ENCODE measurements around the gene AKAP13. TPM values are rescaled to one million over a fixed set of nuclear protein-coding genes. Genes with fewer than 3 reads are reported as not detected.

AKAP13 gene
- polyA plus RNA-seq, 1 of the 3 experiments (the other 2 are of a cell fraction), result 8.4 TPM

DNA sequence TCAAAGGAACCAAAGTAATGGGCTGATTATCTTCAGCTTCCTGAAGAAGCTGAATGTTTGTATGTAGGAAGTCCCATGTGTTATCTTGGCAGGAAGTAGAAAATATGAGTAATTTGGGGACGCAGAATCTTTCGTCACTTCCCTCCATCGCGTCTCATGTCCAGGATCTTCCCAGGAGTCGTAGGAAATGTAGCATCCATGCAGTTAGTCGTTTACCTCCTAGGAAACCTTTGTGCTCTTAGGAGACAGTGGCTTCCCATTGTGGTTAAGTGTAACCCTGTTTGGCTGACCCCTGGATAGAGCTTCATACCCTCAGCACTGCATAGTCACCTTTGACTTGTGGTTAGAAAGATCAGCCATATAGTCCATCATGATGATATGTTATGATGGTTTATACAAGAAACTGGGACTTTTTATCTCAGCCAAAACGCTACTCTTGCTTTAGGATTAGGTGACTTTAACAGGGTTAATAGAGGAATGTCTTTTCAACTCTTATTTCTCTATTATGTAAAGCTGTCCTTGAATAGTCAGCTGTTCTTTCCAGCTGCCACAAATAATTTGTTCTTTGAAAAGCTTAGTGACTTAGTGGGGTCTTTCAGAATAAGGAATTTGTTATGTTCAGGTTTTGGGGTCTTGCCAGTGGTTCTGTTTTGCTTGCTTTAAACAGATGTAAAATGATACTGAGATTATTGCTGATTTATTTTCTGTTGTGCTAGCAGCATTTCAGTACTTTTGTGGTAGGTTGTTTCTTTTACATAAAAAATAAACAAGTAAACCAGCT is 322.1 kb downstream of the AKAP13 start:
- WGBS (ENCODE audit: low lambda C conversion rate), result 90% methylated on average over 7 of the region's 7 CpGs
- Histone ChIP-seq H3K9ac (no peak overlapping the region), H3K79me2 (ENCODE audit: insufficient read depth) (0 out of 2 replicates have a peak, but pooled peaks cover 3% of the 10 kb centered on the region), H3F3A (replicated peaks; ENCODE audit: insufficient read depth) (no peaks in the 10 kb centered on the region), H3K9me2 (no peaks in the 10 kb centered on the region), H2AFZ (ENCODE audit: low read depth) (no peak overlapping the region), H3K27me3 (ENCODE audit: insufficient read depth) (no peaks in the 10 kb centered on the region), H4K20me1 (ENCODE audit: insufficient read depth) (no peaks in the 10 kb centered on the region), H3K9me3 (no peaks in the 10 kb centered on the region), H3K4me3 (ENCODE audit: low read depth in 2 of 2, low read length in 1 of 2) (no peak overlapping the region), H3K27ac (ENCODE audit: low read depth in 2 of 2, low read length in 1 of 2) (no peak overlapping the region), H3K36me3 (replicated peaks in 1 of 2; ENCODE audit: control insufficient read depth in 1 of 2, insufficient read depth in 2 of 2, low read length in 1 of 2) (peaks cover 0 to 14% of the 10 kb centered on the region in 2 experiments), H3K4me1 (ENCODE audit: control insufficient read depth in 1 of 2, insufficient read depth in 2 of 2, low read depth in 1 of 2, low read length in 1 of 2) (peaks cover 8 to 12% of the 10 kb centered on the region in 2 experiments; a peak in 2 of 4 replicates), H3K4me2 (no peak overlapping the region)
- no peak for DNase-seq
- TF ChIP-seq MEF2A (IDR thresholded peaks at IDR 0.05; ENCODE audit: borderline replicate concordance, low read depth) (no peak), RFX5 (IDR thresholded peaks at IDR 0.05; ENCODE audit: low read length) (no peak), ELF1 (IDR thresholded peaks at IDR 0.05) (no peak), NRF1 (IDR thresholded peaks at IDR 0.05; ENCODE audit: low read depth, low read length) (no peak), JUND (IDR thresholded peaks at IDR 0.05) (no peak), TAF1 (IDR thresholded peaks at IDR 0.05; ENCODE audit: borderline replicate concordance, low read depth, low read length) (no peak), POLR2AphosphoS5 (IDR thresholded peaks at IDR 0.05; ENCODE audit: low read depth, low read length) (no peak)
- TF ChIP-seq, protein P1, sequence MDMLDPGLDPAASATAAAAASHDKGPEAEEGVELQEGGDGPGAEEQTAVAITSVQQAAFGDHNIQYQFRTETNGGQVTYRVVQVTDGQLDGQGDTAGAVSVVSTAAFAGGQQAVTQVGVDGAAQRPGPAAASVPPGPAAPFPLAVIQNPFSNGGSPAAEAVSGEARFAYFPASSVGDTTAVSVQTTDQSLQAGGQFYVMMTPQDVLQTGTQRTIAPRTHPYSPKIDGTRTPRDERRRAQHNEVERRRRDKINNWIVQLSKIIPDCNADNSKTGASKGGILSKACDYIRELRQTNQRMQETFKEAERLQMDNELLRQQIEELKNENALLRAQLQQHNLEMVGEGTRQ (IDR thresholded peaks at IDR 0.05; ENCODE audit: borderline replicate concordance, low read depth, low read length), result no peak
- TF ChIP-seq, protein P2, sequence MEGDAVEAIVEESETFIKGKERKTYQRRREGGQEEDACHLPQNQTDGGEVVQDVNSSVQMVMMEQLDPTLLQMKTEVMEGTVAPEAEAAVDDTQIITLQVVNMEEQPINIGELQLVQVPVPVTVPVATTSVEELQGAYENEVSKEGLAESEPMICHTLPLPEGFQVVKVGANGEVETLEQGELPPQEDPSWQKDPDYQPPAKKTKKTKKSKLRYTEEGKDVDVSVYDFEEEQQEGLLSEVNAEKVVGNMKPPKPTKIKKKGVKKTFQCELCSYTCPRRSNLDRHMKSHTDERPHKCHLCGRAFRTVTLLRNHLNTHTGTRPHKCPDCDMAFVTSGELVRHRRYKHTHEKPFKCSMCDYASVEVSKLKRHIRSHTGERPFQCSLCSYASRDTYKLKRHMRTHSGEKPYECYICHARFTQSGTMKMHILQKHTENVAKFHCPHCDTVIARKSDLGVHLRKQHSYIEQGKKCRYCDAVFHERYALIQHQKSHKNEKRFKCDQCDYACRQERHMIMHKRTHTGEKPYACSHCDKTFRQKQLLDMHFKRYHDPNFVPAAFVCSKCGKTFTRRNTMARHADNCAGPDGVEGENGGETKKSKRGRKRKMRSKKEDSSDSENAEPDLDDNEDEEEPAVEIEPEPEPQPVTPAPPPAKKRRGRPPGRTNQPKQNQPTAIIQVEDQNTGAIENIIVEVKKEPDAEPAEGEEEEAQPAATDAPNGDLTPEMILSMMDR (IDR thresholded peaks at IDR 0.05), result no peak
- ChIA-PET CTCF (interaction anchor here (0.9 to 1.3 kb wide), 3 partner anchors 12 to 406 kb away, joined by 3 read pairs; no protein-coding TSS in a partner anchor), POLR2A (no interaction called here)

DNA sequence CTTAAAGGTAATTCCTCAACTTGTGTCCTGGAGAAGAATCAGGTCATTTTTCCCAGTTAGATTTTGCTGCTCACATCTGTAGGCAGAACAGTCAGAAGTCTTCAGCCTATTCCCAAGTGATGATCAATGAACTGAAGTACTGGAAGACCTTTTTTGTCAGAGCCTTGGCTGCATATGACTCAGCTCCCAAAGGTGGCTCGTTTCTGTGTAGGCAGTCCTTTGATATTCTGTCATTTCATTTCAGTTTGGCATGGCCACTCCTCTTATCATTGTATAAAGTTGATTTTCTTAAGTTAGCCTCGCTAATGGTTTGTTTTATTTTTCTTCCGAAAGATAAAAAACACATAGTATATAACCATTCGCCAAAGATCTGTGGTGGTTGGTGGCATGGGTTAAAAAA is 323.7 kb downstream of the AKAP13 start:
- no peak overlapping the region for H3K27ac ChIP-seq (ENCODE audit: low read depth in 2 of 2, low read length in 1 of 2)
- 0 out of 2 replicates have a peak, but pooled peaks cover 3% of the 10 kb centered on the region for H3K79me2 ChIP-seq (ENCODE audit: insufficient read depth)
- H2AFZ ChIP-seq (ENCODE audit: low read depth), result no peak overlapping the region
- TF ChIP-seq, protein P3, sequence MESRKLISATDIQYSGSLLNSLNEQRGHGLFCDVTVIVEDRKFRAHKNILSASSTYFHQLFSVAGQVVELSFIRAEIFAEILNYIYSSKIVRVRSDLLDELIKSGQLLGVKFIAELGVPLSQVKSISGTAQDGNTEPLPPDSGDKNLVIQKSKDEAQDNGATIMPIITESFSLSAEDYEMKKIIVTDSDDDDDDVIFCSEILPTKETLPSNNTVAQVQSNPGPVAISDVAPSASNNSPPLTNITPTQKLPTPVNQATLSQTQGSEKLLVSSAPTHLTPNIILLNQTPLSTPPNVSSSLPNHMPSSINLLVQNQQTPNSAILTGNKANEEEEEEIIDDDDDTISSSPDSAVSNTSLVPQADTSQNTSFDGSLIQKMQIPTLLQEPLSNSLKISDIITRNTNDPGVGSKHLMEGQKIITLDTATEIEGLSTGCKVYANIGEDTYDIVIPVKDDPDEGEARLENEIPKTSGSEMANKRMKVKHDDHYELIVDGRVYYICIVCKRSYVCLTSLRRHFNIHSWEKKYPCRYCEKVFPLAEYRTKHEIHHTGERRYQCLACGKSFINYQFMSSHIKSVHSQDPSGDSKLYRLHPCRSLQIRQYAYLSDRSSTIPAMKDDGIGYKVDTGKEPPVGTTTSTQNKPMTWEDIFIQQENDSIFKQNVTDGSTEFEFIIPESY (IDR thresholded peaks at IDR 0.05; ENCODE audit: borderline replicate concordance, low read depth), result no peak
- TF ChIP-seq POLR2AphosphoS5 (IDR thresholded peaks at IDR 0.05; ENCODE audit: low read depth, low read length), result no peak
- no peak for TF ChIP-seq EP300 (IDR thresholded peaks at IDR 0.05; ENCODE audit: borderline replicate concordance in 1 of 2, low read depth in 1 of 2, low read length in 1 of 2)
- H3K36me3 ChIP-seq (replicated peaks in 1 of 2; ENCODE audit: control insufficient read depth in 1 of 2, insufficient read depth in 2 of 2, low read length in 1 of 2), result peaks cover 0 to 14% of the 10 kb centered on the region in 2 experiments
- ChIA-PET CTCF (interaction anchor here (1.1 to 1.3 kb wide), 2 partner anchors 136 to 198 kb away, joined by 3 to 4 read pairs; no protein-coding TSS in a partner anchor), POLR2A (no interaction called here)
- H3K9me2 ChIP-seq, result no peaks in the 10 kb centered on the region
- H3K4me2 ChIP-seq, result no peak overlapping the region
- H4K20me1 ChIP-seq (ENCODE audit: insufficient read depth), result no peaks in the 10 kb centered on the region
- no peak for DNase-seq
- peaks cover 8 to 19% of the 10 kb centered on the region in 2 experiments; a peak in 3 of 4 replicates for H3K4me1 ChIP-seq (ENCODE audit: control insufficient read depth in 1 of 2, insufficient read depth in 2 of 2, low read depth in 1 of 2, low read length in 1 of 2)
- 88% methylated on average over 4 of the region's 4 CpGs for WGBS (ENCODE audit: low lambda C conversion rate)
- no peak overlapping the region for H3K4me3 ChIP-seq (ENCODE audit: low read depth in 2 of 2, low read length in 1 of 2)
- no peaks in the 10 kb centered on the region for H3K9me3 ChIP-seq
- H3K9ac ChIP-seq, result no peak overlapping the region
- no peaks in the 10 kb centered on the region for H3K27me3 ChIP-seq (ENCODE audit: insufficient read depth)
- no peaks in the 10 kb centered on the region for H3F3A ChIP-seq (replicated peaks; ENCODE audit: insufficient read depth)

All from SK-N-SH (cell line).